22Rv1 (cell line): Measurements from ENCODE around the gene BTBD17.

Experiments
- H3K27ac ChIP-seq: fragments of 450-650 bp; 2 replicates; pipeline ENCODE4 v1.5.1; 2017
- CTCF ChIP-seq: fragments of 450-650 bp; IDR thresholded peaks from 2 replicates; pipeline ENCODE4 v1.5.1; 2017; ENCODE audit warnings: mild to moderate bottlenecking
- ZFX ChIP-seq: fragments of 450-650 bp; IDR thresholded peaks from 2 replicates; pipeline ENCODE4 v1.6.1; 2017; ENCODE audit warnings: antibody characterized with exemption, borderline replicate concordance

Gene BTBD17

GRCh38 chr17:74332763-74333283 lies 28.8 kb downstream of the BTBD17 start:
- TF ChIP-seq CTCF = no peak
- TF ChIP-seq ZFX = no peak
- no peak overlapping the region for H3K27ac ChIP-seq

- no peak overlapping the region for H3K27ac ChIP-seq
- TF ChIP-seq ZFX = no peak
- TF ChIP-seq CTCF = no peak
These were observed 29.5 kb downstream of the BTBD17 start for GRCh38 chr17:74332017-74332650.

- no peak overlapping the region for H3K27ac ChIP-seq
- no peak for TF ChIP-seq CTCF
- no peak for TF ChIP-seq ZFX
These were observed 31.2 kb downstream of the BTBD17 start for GRCh38 chr17:74330446-74330845.

GRCh38 chr17:74329378-74329777 lies 32.3 kb downstream of the BTBD17 start:
- H3K27ac ChIP-seq = no peak overlapping the region
- no peak for TF ChIP-seq ZFX
- TF ChIP-seq CTCF = no peak

- no peak for TF ChIP-seq CTCF
- TF ChIP-seq ZFX = no peak
- no peak overlapping the region for H3K27ac ChIP-seq
These were observed 33.2 kb downstream of the BTBD17 start for GRCh38 chr17:74328487-74328886.

GRCh38 chr17:74326506-74326905 lies 35.2 kb downstream of the BTBD17 start:
- TF ChIP-seq ZFX (no peak), CTCF (no peak)
- no peak overlapping the region for H3K27ac ChIP-seq

- TF ChIP-seq CTCF (no peak), ZFX (no peak)
- no peak within 1 kb of the TSS for H3K27ac ChIP-seq
These were observed 35.8 kb downstream of the BTBD17 start, which contains the start of gene KIF19 for GRCh38 chr17:74325743-74326379. Gene KIF19 (plus strand): TSS chr17:74326226. CDS start chr17:74326350, 124 bp downstream.
